GM23338 (cell line): ENCODE results near the gene NELL2. TPM values are rescaled to one million over a fixed set of nuclear protein-coding genes. Genes with fewer than 3 reads are reported as not detected.

Experiments
- ATAC-seq: fragments of 200-7000 bp; cut with Tn5 transposase; 3 replicates; pipeline ENCODE4 v1.9.1; 2020
- DNase-seq: peaks from one replicate; pipeline ENCODE4 v3.0.0-alpha.2; 2015; ENCODE audit warnings: low spot score
- H2AFZ ChIP-seq: fragments of 200-600 bp; sonication (generic); 2 replicates; pipeline ENCODE4 v1.8.0; 2016; ENCODE audit warnings: antibody characterized with exemption, mild to moderate bottlenecking, moderate library complexity
- H3F3A ChIP-seq: fragments of 200-600 bp; sonication (generic); replicated peaks from 2 replicates; pipeline ENCODE4 v1.8.0; 2017; ENCODE audit warnings: antibody characterized with exemption, mixed run types, low read depth
- H3K27ac ChIP-seq: fragments of 200-600 bp; sonication (generic); 2 replicates; pipeline ENCODE4 v1.6.1; 2016; ENCODE audit warnings: low read depth
- H3K27me3 ChIP-seq: fragments of 200-600 bp; sonication (generic); 2 replicates; pipeline ENCODE4 v1.8.0; 2016; ENCODE audit warnings: mild to moderate bottlenecking, mixed run types, moderate library complexity; ENCODE audit not compliant: insufficient read depth
- H3K36me3 ChIP-seq: fragments of 200-600 bp; sonication (generic); 2 replicates; pipeline ENCODE4 v1.8.0; 2016; ENCODE audit warnings: mild to moderate bottlenecking; ENCODE audit not compliant: insufficient read depth
- H3K4me1 ChIP-seq: fragments of 200-600 bp; sonication (generic); 2 replicates; pipeline ENCODE4 v1.8.0; 2016; ENCODE audit warnings: mild to moderate bottlenecking, moderate library complexity; ENCODE audit not compliant: insufficient read depth
- H3K4me2 ChIP-seq: fragments of 200-600 bp; sonication (generic); 2 replicates; pipeline ENCODE4 v1.7.1; 2017; ENCODE audit warnings: mixed run types
- H3K4me3 ChIP-seq: fragments of 200-600 bp; sonication (generic); 2 replicates; pipeline ENCODE4 v1.6.1; 2016; ENCODE audit warnings: mixed run types
- H3K79me2 ChIP-seq: fragments of 200-600 bp; sonication (generic); replicated peaks from 2 replicates; pipeline ENCODE4 v1.8.0; 2017; ENCODE audit warnings: mild to moderate bottlenecking; ENCODE audit not compliant: insufficient read depth
- H3K9me2 ChIP-seq: fragments of 200-600 bp; sonication (generic); 2 replicates; pipeline ENCODE4 v1.8.0; 2017; ENCODE audit not compliant: insufficient read depth
- H4K20me1 ChIP-seq: fragments of 200-600 bp; sonication (generic); replicated peaks from 2 replicates; pipeline ENCODE4 v1.8.0; 2017; ENCODE audit warnings: mild to moderate bottlenecking; ENCODE audit not compliant: insufficient read depth
- H3K27ac Mint-ChIP-seq: 2 replicates; pipeline ENCODE4 v1.8.0; 2020; ENCODE audit warnings: inconsistent platforms, mild to moderate bottlenecking, moderate library complexity, mixed read lengths
- H3K27me3 Mint-ChIP-seq: 3 replicates; pipeline ENCODE4 v1.8.0; 2022; ENCODE audit warnings: low read depth, mild to moderate bottlenecking, moderate library complexity, mixed read lengths, inconsistent platforms; ENCODE audit not compliant: insufficient read depth, poor library complexity
- H3K36me3 Mint-ChIP-seq: 3 replicates; pipeline ENCODE4 v1.8.0; 2021; ENCODE audit warnings: low read depth, mild to moderate bottlenecking, inconsistent platforms, moderate library complexity, mixed read lengths
- H3K4me1 Mint-ChIP-seq: 3 replicates; pipeline ENCODE4 v1.8.0; 2020; ENCODE audit warnings: mild to moderate bottlenecking, inconsistent platforms, mixed read lengths
- H3K4me3 Mint-ChIP-seq: 3 replicates; pipeline ENCODE4 v1.8.0; 2021; ENCODE audit warnings: moderate library complexity, mild to moderate bottlenecking, inconsistent platforms, mixed read lengths
- H3K9me3 Mint-ChIP-seq: 3 replicates; pipeline ENCODE4 v1.8.0; 2020; ENCODE audit warnings: moderate library complexity, mild to moderate bottlenecking, inconsistent platforms, mixed read lengths
- CREB1 ChIP-seq: fragments of 250-450 bp; sonication (Bioruptor Pico); IDR thresholded peaks from 2 replicates; pipeline ENCODE4 v1.5.0; 2020; ENCODE audit warnings: low read depth, mild to moderate bottlenecking, moderate library complexity
- CTCF ChIP-seq, 2 experiments: fragments of 200-600 bp in 1 of 2; sonication (generic) in 1 of 2; conservative IDR thresholded peaks; 2 replicates each; pipeline versions ENCODE4 v1.5.1 to v1.6.1; 2016 to 2017; ENCODE audit warnings: antibody characterized with exemption in 2 of 2, low read depth in 2 of 2, mild to moderate bottlenecking in 2 of 2, moderate library complexity in 1 of 2
- EZH2 ChIP-seq: fragments of 200-600 bp; sonication (generic); IDR thresholded peaks from one replicate; pipeline ENCODE4 v1.8.0; 2017; ENCODE audit warnings: antibody characterized with exemption, mild to moderate bottlenecking, low read depth; ENCODE audit not compliant: unreplicated experiment
- JUNB ChIP-seq: IDR thresholded peaks from one replicate; pipeline ENCODE4 v1.6.1; 2016; ENCODE audit warnings: antibody characterized with exemption; ENCODE audit not compliant: unreplicated experiment
- NANOG ChIP-seq: IDR thresholded peaks from 2 replicates; pipeline ENCODE4 v1.6.1; 2016; ENCODE audit warnings: antibody characterized with exemption, borderline replicate concordance
- POLR2AphosphoS5 ChIP-seq: IDR thresholded peaks from 2 replicates; pipeline ENCODE4 v1.6.1; 2016; ENCODE audit warnings: antibody characterized with exemption, low read depth
- REST ChIP-seq: IDR thresholded peaks from one replicate; pipeline ENCODE4 v1.6.1; 2018; ENCODE audit warnings: antibody characterized with exemption; ENCODE audit not compliant: unreplicated experiment
- ZNF331 ChIP-seq: fragments of 250-450 bp; sonication (Bioruptor Pico); IDR thresholded peaks from 2 replicates; pipeline ENCODE4 v1.5.0; 2020; ENCODE audit warnings: low read depth, mild to moderate bottlenecking, moderate library complexity
- ZNF462 ChIP-seq: fragments of 250-450 bp; sonication (Bioruptor Pico); IDR thresholded peaks from 2 replicates; pipeline ENCODE4 v1.5.0; 2020; ENCODE audit warnings: mild to moderate bottlenecking, moderate library complexity
- polyA plus RNA-seq: library from polyadenylated mRNA; unstranded; fragments of >200 nt; fragmentation: Nextera tagmentation; extraction: Ambion mirVana; gene quantifications from 2 replicates; pipeline ENCODE4 v1.2.1, GENCODE V29; 2016
- total RNA-seq: library from RNA; depleted of rRNA; stranded (reverse); fragments of >200 nt; shearing (Covaris generic); gene quantifications from 2 replicates; pipeline ENCODE4 v1.2.3, GENCODE V29; 2014
- TF ChIP-seq, protein P1 (sequence below): IDR thresholded peaks from 2 replicates; pipeline ENCODE4 v1.6.1; 2016; ENCODE audit warnings: antibody characterized with exemption

Gene NELL2
- total and polyA plus RNA-seq, 2 experiments from 2014 or later = 25.1 to 99.5 TPM

- Mint-ChIP-seq H3K27me3 (no peaks in the 10 kb centered on the region), H3K4me1 (peaks cover 7% of the 10 kb centered on the region), H3K9me3 (no peaks in the 10 kb centered on the region), H3K27ac (no peak overlapping the region), H3K4me3 (no peak overlapping the region), H3K36me3 (no peaks in the 10 kb centered on the region)
- Histone ChIP-seq H3K36me3 (no peaks in the 10 kb centered on the region), H3K27me3 (no peaks in the 10 kb centered on the region), H3F3A (no peaks in the 10 kb centered on the region), H2AFZ (no peak overlapping the region), H3K4me1 (peaks cover 4% of the 10 kb centered on the region; the same call in 1 of the 2 replicates), H3K4me3 (no peak overlapping the region), H3K9me2 (no peaks in the 10 kb centered on the region), H4K20me1 (no peaks in the 10 kb centered on the region), H3K27ac (no peak overlapping the region), H3K79me2 (peaks cover 9% of the 10 kb centered on the region; the same call in 1 of the 2 replicates), H3K4me2 (no peak overlapping the region)
- no peak for ATAC-seq
- TF ChIP-seq NANOG = no peak
- no peak for TF ChIP-seq ZNF331 (CRISPR knock-in tag)
- TF ChIP-seq, protein P1, sequence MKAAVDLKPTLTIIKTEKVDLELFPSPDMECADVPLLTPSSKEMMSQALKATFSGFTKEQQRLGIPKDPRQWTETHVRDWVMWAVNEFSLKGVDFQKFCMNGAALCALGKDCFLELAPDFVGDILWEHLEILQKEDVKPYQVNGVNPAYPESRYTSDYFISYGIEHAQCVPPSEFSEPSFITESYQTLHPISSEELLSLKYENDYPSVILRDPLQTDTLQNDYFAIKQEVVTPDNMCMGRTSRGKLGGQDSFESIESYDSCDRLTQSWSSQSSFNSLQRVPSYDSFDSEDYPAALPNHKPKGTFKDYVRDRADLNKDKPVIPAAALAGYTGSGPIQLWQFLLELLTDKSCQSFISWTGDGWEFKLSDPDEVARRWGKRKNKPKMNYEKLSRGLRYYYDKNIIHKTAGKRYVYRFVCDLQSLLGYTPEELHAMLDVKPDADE = no peak
- no peak for TF ChIP-seq REST
- no peak for TF ChIP-seq POLR2AphosphoS5
- no peak for TF ChIP-seq CTCF (conservative IDR thresholded peaks at IDR 0.05; ENCODE audit: low read depth in 2 of 2)
- no peak for TF ChIP-seq ZNF462
- no peak for TF ChIP-seq EZH2
- no peak for TF ChIP-seq JUNB
- TF ChIP-seq CREB1 (CRISPR knock-in tag) = no peak
- no peak for DNase-seq
Observed at GRCh38 chr12:44835641-44836379, 40.3 kb downstream of the NELL2 start.
